ENCODE measurements around the gene OSBPL5.

The OSBPL5 gene

GRCh38 chr11:3204141-3205015 lies 39.3 kb upstream of the OSBPL5 start:
- no peaks in the 10 kb centered on the region for H3K9me3 ChIP-seq (ENCODE audit: control insufficient read depth, insufficient read depth, low read length)
- H3K4me1 ChIP-seq (ENCODE audit: control insufficient read depth, insufficient read depth, low read length), result 0 out of 2 replicates have a peak, but pooled peaks cover 1% of the 10 kb centered on the region
- peaks cover 8% of the 10 kb centered on the region; the same call in 1 of the 2 replicates for H3K27me3 ChIP-seq (ENCODE audit: control insufficient read depth, insufficient read depth, low read length)
- no peak overlapping the region for H3K4me3 ChIP-seq (ENCODE audit: low read length)
- WGBS (ENCODE audit: insufficient coverage, insufficient read length), result no CpG with 5 or more reads among the region's 24 CpGs
- DNase-seq (ENCODE audit: low read depth, low spot score), result no peak
- no peak overlapping the region for H3K27ac ChIP-seq (ENCODE audit: low read length)
- no peaks in the 10 kb centered on the region for H3K36me3 ChIP-seq (ENCODE audit: control insufficient read depth, insufficient read depth, low read length)

- DNase-seq (ENCODE audit: low read depth, low spot score), result no peak
- WGBS (ENCODE audit: insufficient coverage, insufficient read length), result no CpG with 5 or more reads among the region's 51 CpGs
Observed at GRCh38 chr11:3203221-3204043, 38.3 kb upstream of the OSBPL5 start.

DNA sequence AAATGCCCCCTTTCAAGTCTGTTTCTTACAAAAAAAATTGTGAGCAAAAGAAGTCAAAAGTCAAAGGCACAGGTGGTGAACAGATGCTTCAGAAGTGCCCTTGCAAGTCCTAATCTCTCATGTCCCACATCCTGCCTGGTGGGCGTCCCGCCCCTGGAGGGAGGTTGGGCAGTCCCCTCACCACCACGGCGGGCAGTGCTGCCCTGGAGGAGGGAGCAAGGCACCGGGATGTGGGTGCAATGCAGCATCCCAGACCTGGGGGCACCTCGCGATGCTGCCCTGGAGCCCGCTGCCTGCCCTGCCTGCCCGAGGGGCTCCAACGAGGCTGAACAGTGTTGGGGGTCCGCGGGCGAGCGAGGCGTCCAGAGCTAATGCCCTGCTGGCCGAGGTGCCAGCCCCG lies 37.6 kb upstream of the OSBPL5 start:
- 0 out of 2 replicates have a peak, but pooled peaks cover 1% of the 10 kb centered on the region for H3K4me1 ChIP-seq (ENCODE audit: control insufficient read depth, insufficient read depth, low read length)
- no CpG with 5 or more reads among the region's 17 CpGs for WGBS (ENCODE audit: insufficient coverage, insufficient read length)
- no peak overlapping the region for H3K27ac ChIP-seq (ENCODE audit: low read length)
- no peaks in the 10 kb centered on the region for H3K9me3 ChIP-seq (ENCODE audit: control insufficient read depth, insufficient read depth, low read length)
- no peak for DNase-seq (ENCODE audit: low read depth, low spot score)
- H3K27me3 ChIP-seq (ENCODE audit: control insufficient read depth, insufficient read depth, low read length), result peaks cover 8% of the 10 kb centered on the region; the same call in 1 of the 2 replicates
- no peaks in the 10 kb centered on the region for H3K36me3 ChIP-seq (ENCODE audit: control insufficient read depth, insufficient read depth, low read length)
- peak overlapping the region; percentile 33; the same call in 1 of the 2 replicates for H3K4me3 ChIP-seq (ENCODE audit: low read length)

More at GRCh38 chr11:3203221-3204043, 38.3 kb upstream of the OSBPL5 start:
- Histone ChIP-seq H3K9me3 (ENCODE audit: control insufficient read depth, insufficient read depth, low read length) (no peaks in the 10 kb centered on the region), H3K27ac (ENCODE audit: low read length) (no peak overlapping the region), H3K36me3 (ENCODE audit: control insufficient read depth, insufficient read depth, low read length) (no peaks in the 10 kb centered on the region), H3K4me3 (ENCODE audit: low read length) (peak overlapping the region; percentile 33; the same call in 1 of the 2 replicates), H3K4me1 (ENCODE audit: control insufficient read depth, insufficient read depth, low read length) (0 out of 2 replicates have a peak, but pooled peaks cover 1% of the 10 kb centered on the region), H3K27me3 (ENCODE audit: control insufficient read depth, insufficient read depth, low read length) (peaks cover 8% of the 10 kb centered on the region; the same call in 1 of the 2 replicates)

DNA sequence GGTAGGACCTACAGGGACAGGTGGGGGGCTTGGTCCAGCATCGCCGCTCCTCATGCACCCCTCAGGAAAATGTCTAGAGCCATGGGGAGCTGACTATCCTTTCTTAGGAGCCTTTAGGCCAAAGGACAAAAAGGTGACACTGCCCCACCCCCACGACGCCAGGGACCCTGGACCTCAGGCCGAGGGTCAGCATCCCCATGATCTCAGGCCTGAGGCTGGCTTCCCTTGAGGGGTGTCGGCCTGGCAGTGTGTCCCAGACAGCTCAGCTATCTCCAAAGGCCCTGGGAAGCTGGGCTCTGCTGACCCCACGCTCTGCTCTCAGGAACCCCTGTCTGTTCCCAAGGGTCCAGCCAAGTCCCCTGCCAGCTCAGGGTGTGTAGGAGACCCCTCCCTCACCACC lies 37.2 kb upstream of the OSBPL5 start:
- no CpG with 5 or more reads among the region's 7 CpGs for WGBS (ENCODE audit: insufficient coverage, insufficient read length)
- Histone ChIP-seq H3K4me1 (ENCODE audit: control insufficient read depth, insufficient read depth, low read length) (0 out of 2 replicates have a peak, but pooled peaks cover 1% of the 10 kb centered on the region), H3K27ac (ENCODE audit: low read length) (no peak overlapping the region), H3K36me3 (ENCODE audit: control insufficient read depth, insufficient read depth, low read length) (no peaks in the 10 kb centered on the region), H3K4me3 (ENCODE audit: low read length) (no peak overlapping the region), H3K27me3 (ENCODE audit: control insufficient read depth, insufficient read depth, low read length) (peaks cover 8% of the 10 kb centered on the region; the same call in 1 of the 2 replicates), H3K9me3 (ENCODE audit: control insufficient read depth, insufficient read depth, low read length) (no peaks in the 10 kb centered on the region)
- DNase-seq (ENCODE audit: low read depth, low spot score), result no peak

DNA sequence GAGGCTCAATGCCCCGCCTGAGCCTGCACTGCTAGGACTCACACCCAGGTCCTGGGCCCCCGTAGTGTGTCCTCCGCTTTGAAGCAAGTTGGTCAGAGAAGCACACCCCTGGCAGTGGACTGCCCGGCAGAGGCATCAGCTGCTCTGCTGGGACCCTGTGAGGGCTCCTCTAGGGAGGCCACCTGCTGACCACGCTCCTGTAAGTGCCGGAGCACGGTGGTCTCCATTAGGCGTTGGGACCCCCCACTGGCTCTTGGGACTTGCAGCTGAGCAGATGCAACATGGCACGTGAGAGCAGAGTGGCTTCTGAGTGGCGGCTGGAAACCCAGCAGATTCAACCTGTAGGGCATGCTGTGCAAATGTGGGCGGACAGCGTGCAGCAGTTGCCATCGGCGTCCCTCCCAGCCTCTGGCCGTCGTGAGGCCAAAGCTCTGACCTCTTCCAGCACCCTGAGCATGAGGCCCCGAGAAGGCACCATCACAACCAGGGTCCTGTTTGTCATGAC lies 36.6 kb upstream of the OSBPL5 start:
- H3K27me3 ChIP-seq (ENCODE audit: control insufficient read depth, insufficient read depth, low read length), result peaks cover 8% of the 10 kb centered on the region; the same call in 1 of the 2 replicates
- WGBS (ENCODE audit: insufficient coverage, insufficient read length), result no CpG with 5 or more reads among the region's 17 CpGs

GRCh38 chr11:3201112-3201581 lies 36.0 kb upstream of the OSBPL5 start:
- WGBS (ENCODE audit: insufficient coverage, insufficient read length), result no CpG with 5 or more reads among the region's 15 CpGs
- Histone ChIP-seq H3K9me3 (ENCODE audit: control insufficient read depth, insufficient read depth, low read length) (no peaks in the 10 kb centered on the region), H3K27me3 (ENCODE audit: control insufficient read depth, insufficient read depth, low read length) (peaks cover 8% of the 10 kb centered on the region; the same call in 1 of the 2 replicates), H3K36me3 (ENCODE audit: control insufficient read depth, insufficient read depth, low read length) (no peaks in the 10 kb centered on the region; the same call in 1 of the 2 replicates), H3K4me3 (ENCODE audit: low read length) (no peak overlapping the region), H3K27ac (ENCODE audit: low read length) (no peak overlapping the region), H3K4me1 (ENCODE audit: control insufficient read depth, insufficient read depth, low read length) (0 out of 2 replicates have a peak, but pooled peaks cover under 1% of the 10 kb centered on the region)
- no peak for DNase-seq (ENCODE audit: low read depth, low spot score)

More for the DNA sequence above, 36.6 kb upstream of the OSBPL5 start:
- no peak for DNase-seq (ENCODE audit: low read depth, low spot score)
- Histone ChIP-seq H3K9me3 (ENCODE audit: control insufficient read depth, insufficient read depth, low read length) (no peaks in the 10 kb centered on the region), H3K4me3 (ENCODE audit: low read length) (no peak overlapping the region), H3K4me1 (ENCODE audit: control insufficient read depth, insufficient read depth, low read length) (0 out of 2 replicates have a peak, but pooled peaks cover 1% of the 10 kb centered on the region), H3K27ac (ENCODE audit: low read length) (no peak overlapping the region), H3K36me3 (ENCODE audit: control insufficient read depth, insufficient read depth, low read length) (no peaks in the 10 kb centered on the region; the same call in 1 of the 2 replicates)

- Histone ChIP-seq H3K27me3 (ENCODE audit: control insufficient read depth, insufficient read depth, low read length) (peaks cover 8% of the 10 kb centered on the region; the same call in 1 of the 2 replicates), H3K4me1 (ENCODE audit: control insufficient read depth, insufficient read depth, low read length) (no peaks in the 10 kb centered on the region), H3K36me3 (ENCODE audit: control insufficient read depth, insufficient read depth, low read length) (no peaks in the 10 kb centered on the region; the same call in 1 of the 2 replicates), H3K4me3 (ENCODE audit: low read length) (no peak overlapping the region), H3K27ac (ENCODE audit: low read length) (no peak overlapping the region), H3K9me3 (ENCODE audit: control insufficient read depth, insufficient read depth, low read length) (no peaks in the 10 kb centered on the region)
- no peak for DNase-seq (ENCODE audit: low read depth, low spot score)
- WGBS (ENCODE audit: insufficient coverage, insufficient read length), result no CpG with 5 or more reads among the region's 12 CpGs
Observed at GRCh38 chr11:3200388-3201111, 35.4 kb upstream of the OSBPL5 start.

- H3K36me3 ChIP-seq (ENCODE audit: control insufficient read depth, insufficient read depth, low read length), result no peaks in the 10 kb centered on the region; the same call in 1 of the 2 replicates
- DNase-seq (ENCODE audit: low read depth, low spot score), result no peak
- no CpG with 5 or more reads among the region's 19 CpGs for WGBS (ENCODE audit: insufficient coverage, insufficient read length)
- peaks cover 6% of the 10 kb centered on the region; the same call in 1 of the 2 replicates for H3K27me3 ChIP-seq (ENCODE audit: control insufficient read depth, insufficient read depth, low read length)
- H3K4me1 ChIP-seq (ENCODE audit: control insufficient read depth, insufficient read depth, low read length), result no peaks in the 10 kb centered on the region
- no peak overlapping the region for H3K27ac ChIP-seq (ENCODE audit: low read length)
- no peaks in the 10 kb centered on the region for H3K9me3 ChIP-seq (ENCODE audit: control insufficient read depth, insufficient read depth, low read length)
- H3K4me3 ChIP-seq (ENCODE audit: low read length), result no peak overlapping the region
Observed at GRCh38 chr11:3199537-3200295, 34.6 kb upstream of the OSBPL5 start.

DNA sequence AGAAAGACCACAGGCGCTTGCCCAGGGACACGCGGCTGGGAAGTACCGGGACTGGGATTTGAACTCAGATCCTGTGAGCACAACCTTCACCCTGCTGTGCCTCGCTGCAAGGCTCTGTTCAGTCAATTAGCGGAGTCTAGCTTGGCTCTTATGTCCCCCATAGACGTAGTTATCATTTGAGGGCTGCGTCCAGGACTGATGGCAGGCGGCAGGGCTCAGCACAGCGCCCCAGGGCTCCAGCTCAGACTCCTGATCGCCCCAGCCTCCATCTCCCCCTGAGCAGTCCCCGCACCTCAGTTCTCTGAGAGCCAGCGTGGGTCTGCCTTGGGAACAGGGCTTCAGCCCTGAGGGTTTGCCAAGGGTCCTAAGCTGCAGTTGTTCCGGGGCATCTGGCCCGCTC lies 33.7 kb upstream of the OSBPL5 start:
- no peak overlapping the region for H3K27ac ChIP-seq (ENCODE audit: low read length)
- peaks cover 3% of the 10 kb centered on the region; the same call in 1 of the 2 replicates for H3K27me3 ChIP-seq (ENCODE audit: control insufficient read depth, insufficient read depth, low read length)
- WGBS (ENCODE audit: insufficient coverage, insufficient read length), result no CpG with 5 or more reads among the region's 15 CpGs

More for the DNA sequence above, 33.7 kb upstream of the OSBPL5 start:
- H3K9me3 ChIP-seq (ENCODE audit: control insufficient read depth, insufficient read depth, low read length), result no peaks in the 10 kb centered on the region
- DNase-seq (ENCODE audit: low read depth, low spot score), result no peak
- H3K36me3 ChIP-seq (ENCODE audit: control insufficient read depth, insufficient read depth, low read length), result no peaks in the 10 kb centered on the region; the same call in 1 of the 2 replicates
- no peak overlapping the region for H3K4me3 ChIP-seq (ENCODE audit: low read length)
- H3K4me1 ChIP-seq (ENCODE audit: control insufficient read depth, insufficient read depth, low read length), result no peaks in the 10 kb centered on the region
